GM12875 (cell line): Measurements from ENCODE around the gene PCDHGB5.
"Not testable (repeated sequence)": the region's sequence is repeated elsewhere in the genome, so short reads cannot be mapped to it uniquely, and the experiment has no call there.

ENCODE experiments used
- H3K4me3 ChIP-seq: one replicate; pipeline ENCODE4 v1.5.1; 2011; ENCODE audit warnings: low read depth, low read length, control low read depth
- TF ChIP-seq, protein P1 (sequence below): IDR thresholded peaks from 2 replicates; pipeline ENCODE4 v1.5.1; 2011; ENCODE audit warnings: low read depth, mild to moderate bottlenecking, control low read depth, inconsistent platforms, low read length, moderate library complexity, borderline replicate concordance; ENCODE audit not compliant: insufficient read depth

Gene PCDHGB5

DNA sequence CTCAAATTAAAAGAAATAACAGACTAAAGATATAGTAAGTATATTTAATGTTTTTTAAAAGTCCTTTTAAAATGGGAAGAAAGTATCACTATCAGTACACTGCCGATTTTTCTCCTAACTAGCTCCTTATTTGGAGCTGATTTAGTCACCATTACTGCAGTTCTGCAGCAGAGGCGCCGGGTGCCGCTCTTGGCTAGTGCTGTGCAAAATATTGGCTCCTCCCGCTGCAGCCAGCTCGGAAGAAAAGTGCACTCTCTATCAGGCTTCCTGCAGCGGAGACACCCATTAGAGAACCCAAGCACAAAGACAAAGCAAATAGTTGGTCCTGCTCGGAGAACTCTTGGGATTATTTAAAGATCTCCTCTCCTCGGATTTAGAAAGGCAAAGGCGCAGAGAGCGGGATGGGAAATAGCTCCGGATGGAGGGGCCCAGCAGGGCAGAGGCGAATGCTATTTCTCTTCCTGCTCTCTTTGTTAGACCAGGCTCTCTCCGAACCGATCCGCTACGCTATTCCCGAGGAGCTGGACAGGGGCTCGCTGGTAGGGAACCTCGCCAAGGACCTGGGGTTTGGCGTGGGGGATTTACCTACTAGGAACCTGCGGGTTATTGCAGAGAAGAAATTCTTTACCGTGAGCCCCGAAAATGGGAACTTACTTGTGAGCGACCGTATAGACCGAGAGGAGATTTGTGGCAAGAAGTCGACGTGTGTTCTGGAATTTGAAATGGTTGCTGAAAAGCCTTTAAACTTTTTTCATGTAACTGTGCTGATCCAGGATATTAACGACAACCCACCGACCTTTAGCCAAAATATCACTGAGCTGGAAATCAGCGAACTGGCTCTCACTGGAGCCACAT is 27.5 kb upstream of the PCDHGB5 start, which contains the start of gene PCDHGB3:
Gene PCDHGB3 (plus strand): TSS at position 249 of the 855 bp plus-strand sequence. CDS start 153 bp downstream, at position 402.
- H3K4me3 ChIP-seq: no peak within 1 kb of the TSS

DNA sequence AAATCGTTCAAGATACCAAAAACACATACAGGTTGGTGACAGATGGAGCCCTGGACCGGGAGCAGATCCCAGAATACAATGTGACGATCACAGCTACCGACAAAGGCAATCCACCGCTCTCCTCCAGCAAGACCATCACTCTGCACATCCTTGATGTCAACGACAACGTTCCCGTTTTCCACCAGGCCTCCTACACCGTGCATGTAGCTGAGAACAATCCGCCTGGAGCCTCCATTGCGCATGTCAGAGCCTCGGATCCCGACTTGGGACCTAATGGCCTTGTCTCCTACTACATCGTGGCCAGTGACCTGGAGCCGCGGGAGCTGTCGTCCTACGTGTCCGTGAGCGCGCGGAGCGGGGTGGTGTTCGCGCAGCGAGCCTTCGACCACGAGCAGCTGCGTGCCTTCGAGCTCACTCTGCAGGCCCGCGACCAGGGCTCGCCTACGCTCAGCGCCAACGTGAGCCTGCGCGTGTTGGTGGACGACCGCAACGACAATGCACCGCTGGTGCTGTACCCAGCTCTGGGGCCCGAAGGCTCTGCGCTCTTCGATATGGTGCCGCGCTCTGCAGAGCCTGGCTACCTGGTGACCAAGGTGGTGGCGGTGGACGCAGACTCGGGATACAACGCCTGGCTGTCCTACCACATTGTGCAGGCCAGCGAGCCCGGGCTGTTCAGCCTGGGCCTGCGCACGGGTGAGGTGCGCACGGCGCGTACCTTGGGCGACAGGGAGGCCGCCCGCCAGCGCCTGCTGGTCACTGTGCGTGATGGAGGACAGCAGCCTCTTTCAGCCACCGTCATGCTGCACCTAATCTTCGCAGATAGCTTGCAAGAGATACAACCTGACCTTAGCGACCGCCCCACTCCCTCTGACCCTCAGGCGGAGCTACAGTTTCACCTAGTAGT is 25.9 kb upstream of the PCDHGB5 start:
- H3K4me3 ChIP-seq: no peak overlapping the region
- TF ChIP-seq, protein P1, sequence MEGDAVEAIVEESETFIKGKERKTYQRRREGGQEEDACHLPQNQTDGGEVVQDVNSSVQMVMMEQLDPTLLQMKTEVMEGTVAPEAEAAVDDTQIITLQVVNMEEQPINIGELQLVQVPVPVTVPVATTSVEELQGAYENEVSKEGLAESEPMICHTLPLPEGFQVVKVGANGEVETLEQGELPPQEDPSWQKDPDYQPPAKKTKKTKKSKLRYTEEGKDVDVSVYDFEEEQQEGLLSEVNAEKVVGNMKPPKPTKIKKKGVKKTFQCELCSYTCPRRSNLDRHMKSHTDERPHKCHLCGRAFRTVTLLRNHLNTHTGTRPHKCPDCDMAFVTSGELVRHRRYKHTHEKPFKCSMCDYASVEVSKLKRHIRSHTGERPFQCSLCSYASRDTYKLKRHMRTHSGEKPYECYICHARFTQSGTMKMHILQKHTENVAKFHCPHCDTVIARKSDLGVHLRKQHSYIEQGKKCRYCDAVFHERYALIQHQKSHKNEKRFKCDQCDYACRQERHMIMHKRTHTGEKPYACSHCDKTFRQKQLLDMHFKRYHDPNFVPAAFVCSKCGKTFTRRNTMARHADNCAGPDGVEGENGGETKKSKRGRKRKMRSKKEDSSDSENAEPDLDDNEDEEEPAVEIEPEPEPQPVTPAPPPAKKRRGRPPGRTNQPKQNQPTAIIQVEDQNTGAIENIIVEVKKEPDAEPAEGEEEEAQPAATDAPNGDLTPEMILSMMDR: no peak

More for the DNA sequence above, 27.5 kb upstream of the PCDHGB5 start, which contains the start of gene PCDHGB3:
- TF ChIP-seq, protein P1: peak; percentile 31; the same call in 1 of the 2 replicates

GRCh38 chr5:141373673-141374317 is 24.0 kb upstream of the PCDHGB5 start, which contains the start of gene PCDHGA6:
TSS of gene PCDHGA6 (plus strand) at chr5:141373891. CDS start at chr5:141374084, 193 bp downstream.
- TF ChIP-seq, protein P1: peak; percentile 24; the same call in 1 of the 2 replicates
- H3K4me3 ChIP-seq: no peak within 1 kb of the TSS

GRCh38 chr5:141374627-141375026 is 23.1 kb upstream of the PCDHGB5 start:
- no peak overlapping the region for H3K4me3 ChIP-seq
- TF ChIP-seq, protein P1: no peak

- not testable (repeated sequence) for H3K4me3 ChIP-seq
Observed at GRCh38 chr5:141375444-141376155, 22.1 kb upstream of the PCDHGB5 start.

- TF ChIP-seq, protein P1: peak; percentile 36; the same call in 1 of the 2 replicates
- H3K4me3 ChIP-seq: peak within 1 kb of the TSS; percentile 54
Observed at GRCh38 chr5:141382469-141383294, 15.1 kb upstream of the PCDHGB5 start, which contains the start of gene PCDHGA7. TSS of gene PCDHGA7 (plus strand) at chr5:141382742. CDS start at chr5:141382900, 158 bp downstream.
